ENCODE measurements around the gene C13orf42.

DNA sequence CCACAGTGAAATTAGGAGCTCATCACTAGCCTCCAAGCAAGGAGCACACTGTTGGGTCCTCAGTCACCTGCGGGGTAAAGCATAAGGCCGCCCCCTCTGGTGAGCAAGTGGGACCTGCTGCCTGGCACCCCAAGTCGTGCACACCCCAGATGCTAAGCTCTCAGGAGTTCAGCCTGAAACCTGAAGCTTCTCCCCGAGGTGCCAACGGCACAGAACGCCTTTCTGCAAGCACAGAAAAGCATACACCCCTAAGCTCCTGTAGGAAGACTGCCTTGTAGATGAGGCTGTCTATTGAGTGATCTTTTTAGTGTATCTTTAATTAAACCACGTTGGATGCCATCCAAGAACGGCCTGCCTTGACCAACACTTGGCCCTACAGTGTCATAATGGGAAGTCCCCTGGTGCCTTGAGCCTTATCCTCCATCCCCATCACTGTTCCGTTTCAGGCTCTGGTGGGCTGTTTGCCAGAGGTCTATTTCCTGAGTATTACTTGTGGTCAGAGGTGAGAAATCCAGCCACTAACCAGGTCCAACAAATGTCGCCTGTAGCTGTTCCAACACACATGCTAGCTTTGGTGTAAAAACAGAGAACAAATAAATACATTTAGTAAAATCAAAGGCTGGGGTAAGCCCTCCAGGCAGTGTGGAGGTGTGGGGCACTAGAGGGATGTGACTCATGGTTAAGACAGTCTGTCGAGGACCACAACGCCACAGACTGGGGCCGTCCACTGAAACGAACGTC, 44.8 kb downstream of the C13orf42 start:
- TF ChIP-seq, protein P1, sequence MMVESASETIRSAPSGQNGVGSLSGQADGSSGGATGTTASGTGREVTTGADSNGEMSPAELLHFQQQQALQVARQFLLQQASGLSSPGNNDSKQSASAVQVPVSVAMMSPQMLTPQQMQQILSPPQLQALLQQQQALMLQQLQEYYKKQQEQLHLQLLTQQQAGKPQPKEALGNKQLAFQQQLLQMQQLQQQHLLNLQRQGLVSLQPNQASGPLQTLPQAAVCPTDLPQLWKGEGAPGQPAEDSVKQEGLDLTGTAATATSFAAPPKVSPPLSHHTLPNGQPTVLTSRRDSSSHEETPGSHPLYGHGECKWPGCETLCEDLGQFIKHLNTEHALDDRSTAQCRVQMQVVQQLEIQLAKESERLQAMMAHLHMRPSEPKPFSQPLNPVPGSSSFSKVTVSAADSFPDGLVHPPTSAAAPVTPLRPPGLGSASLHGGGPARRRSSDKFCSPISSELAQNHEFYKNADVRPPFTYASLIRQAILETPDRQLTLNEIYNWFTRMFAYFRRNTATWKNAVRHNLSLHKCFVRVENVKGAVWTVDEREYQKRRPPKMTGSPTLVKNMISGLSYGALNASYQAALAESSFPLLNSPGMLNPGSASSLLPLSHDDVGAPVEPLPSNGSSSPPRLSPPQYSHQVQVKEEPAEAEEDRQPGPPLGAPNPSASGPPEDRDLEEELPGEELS (CRISPR knock-in tag; IDR thresholded peaks at IDR 0.05): no peak
- TF ChIP-seq CREB1 (CRISPR knock-in tag; IDR thresholded peaks at IDR 0.05) (no peak), RELA (CRISPR knock-in tag; IDR thresholded peaks at IDR 0.05; ENCODE audit: borderline replicate concordance) (no peak), JUN (CRISPR knock-in tag; IDR thresholded peaks at IDR 0.05) (no peak)
- TF ChIP-seq, protein P2, sequence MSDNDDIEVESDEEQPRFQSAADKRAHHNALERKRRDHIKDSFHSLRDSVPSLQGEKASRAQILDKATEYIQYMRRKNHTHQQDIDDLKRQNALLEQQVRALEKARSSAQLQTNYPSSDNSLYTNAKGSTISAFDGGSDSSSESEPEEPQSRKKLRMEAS (CRISPR knock-in tag; IDR thresholded peaks at IDR 0.05): no peak
- TF ChIP-seq, protein P3, sequence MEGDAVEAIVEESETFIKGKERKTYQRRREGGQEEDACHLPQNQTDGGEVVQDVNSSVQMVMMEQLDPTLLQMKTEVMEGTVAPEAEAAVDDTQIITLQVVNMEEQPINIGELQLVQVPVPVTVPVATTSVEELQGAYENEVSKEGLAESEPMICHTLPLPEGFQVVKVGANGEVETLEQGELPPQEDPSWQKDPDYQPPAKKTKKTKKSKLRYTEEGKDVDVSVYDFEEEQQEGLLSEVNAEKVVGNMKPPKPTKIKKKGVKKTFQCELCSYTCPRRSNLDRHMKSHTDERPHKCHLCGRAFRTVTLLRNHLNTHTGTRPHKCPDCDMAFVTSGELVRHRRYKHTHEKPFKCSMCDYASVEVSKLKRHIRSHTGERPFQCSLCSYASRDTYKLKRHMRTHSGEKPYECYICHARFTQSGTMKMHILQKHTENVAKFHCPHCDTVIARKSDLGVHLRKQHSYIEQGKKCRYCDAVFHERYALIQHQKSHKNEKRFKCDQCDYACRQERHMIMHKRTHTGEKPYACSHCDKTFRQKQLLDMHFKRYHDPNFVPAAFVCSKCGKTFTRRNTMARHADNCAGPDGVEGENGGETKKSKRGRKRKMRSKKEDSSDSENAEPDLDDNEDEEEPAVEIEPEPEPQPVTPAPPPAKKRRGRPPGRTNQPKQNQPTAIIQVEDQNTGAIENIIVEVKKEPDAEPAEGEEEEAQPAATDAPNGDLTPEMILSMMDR (IDR thresholded peaks at IDR 0.05): no peak
- TF ChIP-seq, protein P4, sequence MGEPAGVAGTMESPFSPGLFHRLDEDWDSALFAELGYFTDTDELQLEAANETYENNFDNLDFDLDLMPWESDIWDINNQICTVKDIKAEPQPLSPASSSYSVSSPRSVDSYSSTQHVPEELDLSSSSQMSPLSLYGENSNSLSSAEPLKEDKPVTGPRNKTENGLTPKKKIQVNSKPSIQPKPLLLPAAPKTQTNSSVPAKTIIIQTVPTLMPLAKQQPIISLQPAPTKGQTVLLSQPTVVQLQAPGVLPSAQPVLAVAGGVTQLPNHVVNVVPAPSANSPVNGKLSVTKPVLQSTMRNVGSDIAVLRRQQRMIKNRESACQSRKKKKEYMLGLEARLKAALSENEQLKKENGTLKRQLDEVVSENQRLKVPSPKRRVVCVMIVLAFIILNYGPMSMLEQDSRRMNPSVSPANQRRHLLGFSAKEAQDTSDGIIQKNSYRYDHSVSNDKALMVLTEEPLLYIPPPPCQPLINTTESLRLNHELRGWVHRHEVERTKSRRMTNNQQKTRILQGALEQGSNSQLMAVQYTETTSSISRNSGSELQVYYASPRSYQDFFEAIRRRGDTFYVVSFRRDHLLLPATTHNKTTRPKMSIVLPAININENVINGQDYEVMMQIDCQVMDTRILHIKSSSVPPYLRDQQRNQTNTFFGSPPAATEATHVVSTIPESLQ (CRISPR knock-in tag; IDR thresholded peaks at IDR 0.05): no peak
- TF ChIP-seq, protein P5, sequence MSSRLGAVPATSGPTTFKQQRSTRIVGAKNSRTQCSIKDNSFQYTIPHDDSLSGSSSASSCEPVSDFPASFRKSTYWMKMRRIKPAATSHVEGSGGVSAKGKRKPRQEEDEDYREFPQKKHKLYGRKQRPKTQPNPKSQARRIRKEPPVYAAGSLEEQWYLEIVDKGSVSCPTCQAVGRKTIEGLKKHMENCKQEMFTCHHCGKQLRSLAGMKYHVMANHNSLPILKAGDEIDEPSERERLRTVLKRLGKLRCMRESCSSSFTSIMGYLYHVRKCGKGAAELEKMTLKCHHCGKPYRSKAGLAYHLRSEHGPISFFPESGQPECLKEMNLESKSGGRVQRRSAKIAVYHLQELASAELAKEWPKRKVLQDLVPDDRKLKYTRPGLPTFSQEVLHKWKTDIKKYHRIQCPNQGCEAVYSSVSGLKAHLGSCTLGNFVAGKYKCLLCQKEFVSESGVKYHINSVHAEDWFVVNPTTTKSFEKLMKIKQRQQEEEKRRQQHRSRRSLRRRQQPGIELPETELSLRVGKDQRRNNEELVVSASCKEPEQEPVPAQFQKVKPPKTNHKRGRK (CRISPR knock-in tag; IDR thresholded peaks at IDR 0.05; ENCODE audit: borderline replicate concordance): no peak

Data from WTC11 (cell line).